ENCODE measurements around the gene ZNF280A.

GRCh38 chr22:22463855-22464540, 56.1 kb downstream of the ZNF280A start:
- TF ChIP-seq CTCF (IDR thresholded peaks at IDR 0.05), result peak; percentile 60 to 94 (median 66)
- no peak for TF ChIP-seq POLR2AphosphoS5 (IDR thresholded peaks at IDR 0.05)

All from prostate gland (tissue), 2 donors.